ENCODE measurements around the gene ATAD2B.

Gene ATAD2B

GRCh38 chr2:23806665-23807249 lies 120.2 kb downstream of the ATAD2B start:
- no peak for DNase-seq (ENCODE audit: extremely low read depth, low read depth)
- no peak for TF ChIP-seq CTCF (IDR thresholded peaks at IDR 0.05; ENCODE audit: low read depth, low read length)

- TF ChIP-seq CTCF (IDR thresholded peaks at IDR 0.05; ENCODE audit: low read depth, low read length): no peak
- DNase-seq (ENCODE audit: extremely low read depth, low read depth): no peak
These were observed 120.7 kb downstream of the ATAD2B start for GRCh38 chr2:23806201-23806600.

GRCh38 chr2:23803965-23804542 lies 122.9 kb downstream of the ATAD2B start:
- peak; percentile 13 for TF ChIP-seq CTCF (IDR thresholded peaks at IDR 0.05; ENCODE audit: low read depth, low read length)
- DNase-seq (ENCODE audit: extremely low read depth, low read depth): no peak

- no peak for TF ChIP-seq CTCF (IDR thresholded peaks at IDR 0.05; ENCODE audit: low read depth, low read length)
- DNase-seq (ENCODE audit: extremely low read depth, low read depth): no peak
These were observed 123.5 kb downstream of the ATAD2B start for GRCh38 chr2:23803264-23803964.

- TF ChIP-seq CTCF (IDR thresholded peaks at IDR 0.05; ENCODE audit: low read depth, low read length): no peak
- DNase-seq (ENCODE audit: extremely low read depth, low read depth): peak; percentile 32
These were observed 125.5 kb downstream of the ATAD2B start for GRCh38 chr2:23801396-23801795.

- no peak for TF ChIP-seq CTCF (IDR thresholded peaks at IDR 0.05; ENCODE audit: low read depth, low read length)
These were observed 132.7 kb downstream of the ATAD2B start for GRCh38 chr2:23794234-23794633.

GRCh38 chr2:23793476-23793875 lies 133.4 kb downstream of the ATAD2B start:
- no peak for TF ChIP-seq CTCF (IDR thresholded peaks at IDR 0.05; ENCODE audit: low read depth, low read length)
- no peak for DNase-seq (ENCODE audit: extremely low read depth, low read depth)

More at GRCh38 chr2:23794234-23794633, 132.7 kb downstream of the ATAD2B start:
- DNase-seq (ENCODE audit: extremely low read depth, low read depth): no peak
